K562 (cell line): ENCODE measurements around the gene RABL6. TPM values are rescaled to one million over a fixed set of nuclear protein-coding genes. Genes with fewer than 3 reads are reported as not detected.

ENCODE experiments used
- BHLHE40 ChIP-seq: IDR thresholded peaks from 2 replicates; pipeline ENCODE4 v1.6.1; 2011; ENCODE audit warnings: low read length, improper control_type of control experiment
- ERF ChIP-seq: fragments of 450-650 bp; formaldehyde crosslinking; IDR thresholded peaks from 2 replicates; pipeline ENCODE4 v1.4.0; 2020; ENCODE audit warnings: mild to moderate bottlenecking, mixed read lengths
- MGA ChIP-seq: fragments of 450-650 bp; IDR thresholded peaks from 2 replicates; pipeline ENCODE4 v1.6.1; 2016; ENCODE audit warnings: mild to moderate bottlenecking, moderate library complexity
- RFX7 ChIP-seq: fragments of 250-450 bp; sonication (Bioruptor Pico); IDR thresholded peaks from 2 replicates; pipeline ENCODE4 v1.5.1; 2021; ENCODE audit warnings: mild to moderate bottlenecking
- SIRT6 ChIP-seq: IDR thresholded peaks from one replicate; pipeline ENCODE4 v1.6.1; 2012; ENCODE audit warnings: low read depth, mild to moderate bottlenecking, control low read depth, inconsistent platforms, low read length, moderate library complexity
- TCF15 ChIP-seq: fragments of 250-450 bp; sonication (Bioruptor Pico); IDR thresholded peaks from 2 replicates; pipeline ENCODE4 v1.8.0; 2022; ENCODE audit warnings: moderate library complexity, mild to moderate bottlenecking, inconsistent platforms
- TEAD2 ChIP-seq: fragments of 450-650 bp; IDR thresholded peaks from 2 replicates; pipeline ENCODE4 v1.6.1; 2016; ENCODE audit warnings: missing genetic modification characterization, control low read depth, missing compliant biosample characterization
- VEZF1 ChIP-seq: fragments of 200-800 bp; sonication (Bioruptor generic); IDR thresholded peaks from 2 replicates; pipeline ENCODE4 v1.6.1; 2017; ENCODE audit warnings: missing genetic modification characterization, missing compliant biosample characterization
- ZBTB9 ChIP-seq: fragments of 450-650 bp; formaldehyde crosslinking; IDR thresholded peaks from 2 replicates; pipeline ENCODE4 v1.4.0; 2020; ENCODE audit warnings: mild to moderate bottlenecking, moderate library complexity
- ZNF133 ChIP-seq: fragments of 250-450 bp; sonication (Bioruptor Pico); IDR thresholded peaks from 2 replicates; pipeline ENCODE4 v1.4.0; 2020; ENCODE audit warnings: mild to moderate bottlenecking
- ZNF449 ChIP-seq: fragments of 250-450 bp; sonication (Bioruptor Pico); IDR thresholded peaks from 2 replicates; pipeline ENCODE4 v1.8.0; 2022; ENCODE audit warnings: moderate library complexity, mild to moderate bottlenecking, inconsistent platforms
- ZNF766 ChIP-seq: fragments of 200-800 bp; sonication (Bioruptor generic); conservative IDR thresholded peaks from 2 replicates; pipeline ENCODE4 v1.6.1; 2016; ENCODE audit warnings: missing genetic modification characterization, missing compliant biosample characterization
- polyA plus RNA-seq, 8 experiments: library from polyadenylated mRNA; depleted of rRNA in 4 of 8; stranded (reverse) in 5 of 8; unstranded in 3 of 8; fragments of >200 nt; fragmentation: Nextera tagmentation in 2 of 8; fragmentation: Illumina TruSeq in 1 of 8; extraction: Ambion mirVana in 2 of 8; extraction: Trizol in 1 of 8; gene quantifications; 2 replicates each; pipeline versions ENCODE4 v1.2.1 to v1.2.3, GENCODE V29; 2011 to 2014; ENCODE audit warnings: inconsistent platforms in 1 of 8, missing spikeins in 1 of 8
- total RNA-seq, 7 experiments: library from RNA; depleted of rRNA in 6 of 7; stranded (reverse); fragments of >200 nt in 6 of 7; fragmentation: Illumina TruSeq in 2 of 7; extraction: Trizol in 2 of 7; gene quantifications; 2 replicates each; pipeline versions ENCODE4 v1.2.1 to v1.2.3, GENCODE V29; 2011 to 2021; ENCODE audit warnings: low replicate concordance in 1 of 7

RABL6 gene
- total and polyA plus RNA-seq, 9 of the 15 experiments (the other 6 are each of a cell fraction or from before 2014, with no cell fraction given) = 5.6 to 181 (median 84.5) TPM

DNA sequence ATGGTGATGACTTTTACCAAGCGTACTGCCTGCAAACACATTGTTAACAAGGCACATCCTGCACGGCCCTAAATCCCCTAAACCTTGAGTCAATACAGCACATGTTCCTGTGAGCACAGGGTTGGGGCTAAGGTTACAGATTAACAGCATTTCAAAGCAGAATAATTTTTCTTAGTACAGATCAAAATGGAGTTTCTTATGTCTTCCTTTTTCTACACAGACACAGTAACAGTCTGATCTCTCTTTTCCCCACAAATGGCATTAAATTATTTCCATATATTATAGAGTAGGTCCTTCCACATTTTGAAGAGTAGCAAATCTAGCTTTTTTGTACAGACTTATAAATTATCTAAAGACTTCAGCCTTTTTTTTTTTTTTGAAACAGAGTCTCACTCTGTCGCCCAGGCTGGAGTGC, 18.2 kb upstream of the RABL6 start (continued):
- TF ChIP-seq SIRT6 (no peak), RFX7 (peak; percentile 83; the same call in 1 of the 2 replicates), MGA (peak; percentile 37; the same call in 1 of the 2 replicates), ZNF766 (CRISPR knock-in tag) (peak; percentile 92), BHLHE40 (no peak), TEAD2 (tag) (peak; percentile 55; the same call in 1 of the 2 replicates), ZNF133 (no peak; the same call in 1 of the 2 replicates), ZBTB9 (CRISPR knock-in tag) (peak; percentile 95), ZNF449 (CRISPR knock-in tag) (peak; percentile 90), ERF (CRISPR knock-in tag) (0 out of 2 replicates have a peak, but pooled peaks have one; percentile 24), TCF15 (CRISPR knock-in tag) (peak; percentile 71; the same call in 1 of the 2 replicates), VEZF1 (CRISPR knock-in tag) (no peak)
